H9 (cell line): ENCODE data around the gene ATRIP. TPM values are rescaled to one million over a fixed set of nuclear protein-coding genes. Genes with fewer than 3 reads are reported as not detected.

Experiments used
- DNase-seq: peaks from one replicate; pipeline ENCODE4 v3.0.0-alpha.2; 2017
- H2AFZ ChIP-seq: one replicate; pipeline ENCODE4 v1.6.1; 2013; ENCODE audit warnings: mild to moderate bottlenecking, low read length, control low read depth, moderate library complexity
- H2AK5ac ChIP-seq: 2 replicates; pipeline ENCODE4 v1.6.1; 2013; ENCODE audit warnings: low read length, control low read depth, mixed read lengths; ENCODE audit not compliant: insufficient read length
- H2BK120ac ChIP-seq: one replicate; pipeline ENCODE4 v1.6.1; 2013; ENCODE audit warnings: low read depth, mild to moderate bottlenecking, low read length, control low read depth, inconsistent platforms; ENCODE audit not compliant: poor library complexity, severe bottlenecking
- H2BK12ac ChIP-seq: 2 replicates; pipeline ENCODE4 v1.6.1; 2013; ENCODE audit warnings: low read length, control low read depth, mixed read lengths, low read depth; ENCODE audit not compliant: insufficient read length
- H2BK15ac ChIP-seq: 2 replicates; pipeline ENCODE4 v1.6.1; 2013; ENCODE audit warnings: low read depth, low read length, control low read depth
- H2BK20ac ChIP-seq: one replicate; pipeline ENCODE4 v1.6.1; 2013; ENCODE audit warnings: low read depth, mild to moderate bottlenecking, low read length, control low read depth, inconsistent platforms; ENCODE audit not compliant: poor library complexity, severe bottlenecking
- H2BK5ac ChIP-seq: 2 replicates; pipeline ENCODE4 v1.6.1; 2013; ENCODE audit warnings: low read length, control low read depth, mixed read lengths; ENCODE audit not compliant: insufficient read length
- H3K14ac ChIP-seq: 2 replicates; pipeline ENCODE4 v1.6.1; 2013; ENCODE audit warnings: low read length, control low read depth; ENCODE audit not compliant: insufficient read depth
- H3K18ac ChIP-seq: 2 replicates; pipeline ENCODE4 v1.6.1; 2013; ENCODE audit warnings: low read depth, mild to moderate bottlenecking, mixed read lengths, low read length, control low read depth; ENCODE audit not compliant: insufficient read length
- H3K23ac ChIP-seq: 2 replicates; pipeline ENCODE4 v1.6.1; 2013; ENCODE audit warnings: low read length, control low read depth, mixed read lengths, low read depth; ENCODE audit not compliant: insufficient read length
- H3K23me2 ChIP-seq: 2 replicates; pipeline ENCODE4 v1.6.1; 2013; ENCODE audit warnings: low read depth, mild to moderate bottlenecking, mixed read lengths, low read length, control low read depth; ENCODE audit not compliant: insufficient read length, poor library complexity, severe bottlenecking
- H3K27ac ChIP-seq: 2 replicates; pipeline ENCODE4 v1.5.1; 2013; ENCODE audit warnings: low read length, control low read depth, mixed read lengths, low read depth; ENCODE audit not compliant: insufficient read length
- H3K27me3 ChIP-seq: 2 replicates; pipeline ENCODE4 v1.6.1; 2013; ENCODE audit warnings: low read length, control low read depth, inconsistent platforms; ENCODE audit not compliant: insufficient read depth
- H3K4ac ChIP-seq: 2 replicates; pipeline ENCODE4 v1.6.1; 2013; ENCODE audit warnings: low read depth, mild to moderate bottlenecking, control low read depth, inconsistent platforms, low read length, moderate library complexity
- H3K4me1 ChIP-seq: 2 replicates; pipeline ENCODE4 v1.6.1; 2013; ENCODE audit warnings: low read length, control low read depth, inconsistent platforms; ENCODE audit not compliant: insufficient read depth
- H3K4me2 ChIP-seq: 2 replicates; pipeline ENCODE4 v1.6.1; 2013; ENCODE audit warnings: low read length, control low read depth, mixed read lengths; ENCODE audit not compliant: insufficient read length, insufficient read depth
- H3K56ac ChIP-seq: 2 replicates; pipeline ENCODE4 v1.6.1; 2013; ENCODE audit warnings: low read depth, mild to moderate bottlenecking, mixed read lengths, low read length, control low read depth; ENCODE audit not compliant: insufficient read length
- H3K79me1 ChIP-seq: 2 replicates; pipeline ENCODE4 v1.6.1; 2013; ENCODE audit warnings: low read depth, mild to moderate bottlenecking, moderate library complexity, low read length, control low read depth, inconsistent platforms; ENCODE audit not compliant: insufficient read depth, poor library complexity, severe bottlenecking
- H3K79me2 ChIP-seq: 2 replicates; pipeline ENCODE4 v1.6.1; 2013; ENCODE audit warnings: low read length, control low read depth, inconsistent platforms; ENCODE audit not compliant: insufficient read depth
- H3K9ac ChIP-seq: 2 replicates; pipeline ENCODE4 v1.6.1; 2013; ENCODE audit warnings: low read length, control low read depth, mixed read lengths; ENCODE audit not compliant: insufficient read length; ENCODE audit errors: extremely low read depth
- H3K9me3 ChIP-seq: one replicate; pipeline ENCODE4 v1.6.1; 2013; ENCODE audit warnings: low read depth, low read length, inconsistent platforms; ENCODE audit not compliant: control insufficient read depth
- H3T11ph ChIP-seq: one replicate; pipeline ENCODE4 v1.6.1; 2013; ENCODE audit warnings: mild to moderate bottlenecking, low read length, control low read depth, inconsistent platforms
- H4K20me1 ChIP-seq: one replicate; pipeline ENCODE4 v1.6.1; 2013; ENCODE audit not compliant: control insufficient read depth, insufficient read length, insufficient read depth
- H4K5ac ChIP-seq: 2 replicates; pipeline ENCODE4 v1.6.1; 2013; ENCODE audit warnings: low read depth, mild to moderate bottlenecking, mixed read lengths, low read length, control low read depth; ENCODE audit not compliant: insufficient read length
- H4K8ac ChIP-seq: replicated peaks from 2 replicates; pipeline ENCODE4 v1.6.1; 2013; ENCODE audit warnings: low read length, control low read depth, mixed read lengths, low read depth; ENCODE audit not compliant: insufficient read length
- H4K91ac ChIP-seq: 2 replicates; pipeline ENCODE4 v1.6.1; 2013; ENCODE audit warnings: low read depth, mild to moderate bottlenecking, moderate library complexity, mixed read lengths, low read length, control low read depth; ENCODE audit not compliant: insufficient read length
- H3K27ac Mint-ChIP-seq, 3 experiments: 2 replicates in 2 of 3; 3 replicates in 1 of 3; pipeline ENCODE4 v1.8.0; 2020 to 2021; ENCODE audit warnings: mixed read lengths in 3 of 3, mild to moderate bottlenecking in 1 of 3, moderate library complexity in 1 of 3
- H3K27me3 Mint-ChIP-seq: 2 replicates; pipeline ENCODE4 v1.8.0; 2021; ENCODE audit warnings: low read depth, mild to moderate bottlenecking, moderate library complexity, mixed read lengths
- H3K36me3 Mint-ChIP-seq, 3 experiments: 2 replicates in 2 of 3; 3 replicates in 1 of 3; pipeline ENCODE4 v1.8.0; 2020 to 2021; ENCODE audit warnings: low read depth in 3 of 3, mixed read lengths in 3 of 3; ENCODE audit not compliant: insufficient read depth in 1 of 3
- H3K4me1 Mint-ChIP-seq, 2 experiments: 2 replicates each; pipeline ENCODE4 v1.8.0; 2020; ENCODE audit warnings: mixed read lengths in 2 of 2
- H3K4me3 Mint-ChIP-seq, 2 experiments: 2 replicates in 1 of 2; 3 replicates in 1 of 2; pipeline ENCODE4 v1.8.0; 2020 to 2021; ENCODE audit warnings: mild to moderate bottlenecking in 2 of 2, mixed read lengths in 2 of 2, moderate library complexity in 1 of 2
- H3K9me3 Mint-ChIP-seq, 2 experiments: 2 replicates in 1 of 2; 3 replicates in 1 of 2; pipeline ENCODE4 v1.8.0; 2020; ENCODE audit warnings: mild to moderate bottlenecking in 2 of 2, mixed read lengths in 2 of 2, moderate library complexity in 1 of 2
- whole genome bisulfite sequencing: extraction: QIAGEN DNeasy Blood & Tissue Kit; methylation state at CpG from one replicate; pipeline ENCODE4 v1.1.7; 2013; ENCODE audit warnings: missing lambda C conversion rate, low lambda C conversion rate, mixed read lengths; ENCODE audit not compliant: insufficient read length; ENCODE audit errors: extremely low coverage; 5-methylcytosine and 5-hydroxymethylcytosine counted together
- total RNA-seq: library from RNA; stranded (reverse); gene quantifications from 2 replicates; pipeline ENCODE4 v1.2.1, GENCODE V29; 2021
- TF ChIP-seq, protein P1 (sequence below): fragments of 200-600 bp; sonication (generic); conservative IDR thresholded peaks from 3 replicates; pipeline ENCODE4 v1.8.0; 2021; ENCODE audit warnings: antibody characterized with exemption, mild to moderate bottlenecking

The ATRIP gene
- total RNA-seq, 1 experiment from 2014 or later = 16.3 TPM

DNA sequence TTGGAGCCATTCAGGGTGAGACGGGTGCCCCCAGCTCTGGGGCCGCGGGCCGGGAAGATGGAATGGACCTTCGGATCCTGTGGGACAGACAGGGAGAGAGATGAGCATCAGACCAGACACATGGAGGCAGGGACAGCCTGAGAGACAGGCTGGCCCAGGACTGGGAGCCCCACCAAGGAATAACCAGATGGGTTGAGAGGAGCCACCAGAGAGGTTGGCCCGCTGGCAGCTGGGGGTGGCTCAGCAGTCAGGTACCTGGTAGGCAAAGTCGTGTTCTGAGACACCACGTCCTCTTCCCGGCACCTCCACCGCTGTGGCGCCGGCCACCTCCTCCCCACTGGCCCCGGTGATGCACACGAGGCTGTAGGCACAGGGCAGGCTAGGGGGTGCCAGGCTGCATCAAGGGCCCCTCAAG is 30.4 kb upstream of the ATRIP start:
- H4K5ac ChIP-seq = no peak overlapping the region

More for the DNA sequence above, 30.4 kb upstream of the ATRIP start:
- no peak overlapping the region for H3K4me3 Mint-ChIP-seq
- Histone ChIP-seq H3T11ph (no peak overlapping the region), H2BK12ac (no peak overlapping the region), H3K4me2 (no peak overlapping the region), H2BK15ac (no peak overlapping the region), H3K23me2 (no peaks in the 10 kb centered on the region), H3K18ac (no peak overlapping the region), H3K9me3 (no peaks in the 10 kb centered on the region), H3K27me3 (no peaks in the 10 kb centered on the region), H2BK20ac (no peak overlapping the region), H3K4me1 (no peaks in the 10 kb centered on the region), H3K4ac (no peak overlapping the region), H3K79me1 (no peaks in the 10 kb centered on the region), H3K14ac (no peak overlapping the region), H3K79me2 (no peaks in the 10 kb centered on the region), H2BK5ac (no peak overlapping the region), H4K91ac (no peak overlapping the region), H3K9ac (no peak overlapping the region), H4K8ac (no peak overlapping the region), H2AFZ (no peak overlapping the region), H4K20me1 (no peaks in the 10 kb centered on the region), H2AK5ac (no peak overlapping the region), H2BK120ac (no peak overlapping the region), H3K56ac (no peak overlapping the region), H3K27ac (no peak overlapping the region), H3K23ac (no peak overlapping the region)
- H3K9me3 Mint-ChIP-seq = no peaks in the 10 kb centered on the region
- no peak overlapping the region for H3K27ac Mint-ChIP-seq
- no peaks in the 10 kb centered on the region for H3K27me3 Mint-ChIP-seq
- H3K4me1 Mint-ChIP-seq = no peaks in the 10 kb centered on the region
- TF ChIP-seq, protein P1, sequence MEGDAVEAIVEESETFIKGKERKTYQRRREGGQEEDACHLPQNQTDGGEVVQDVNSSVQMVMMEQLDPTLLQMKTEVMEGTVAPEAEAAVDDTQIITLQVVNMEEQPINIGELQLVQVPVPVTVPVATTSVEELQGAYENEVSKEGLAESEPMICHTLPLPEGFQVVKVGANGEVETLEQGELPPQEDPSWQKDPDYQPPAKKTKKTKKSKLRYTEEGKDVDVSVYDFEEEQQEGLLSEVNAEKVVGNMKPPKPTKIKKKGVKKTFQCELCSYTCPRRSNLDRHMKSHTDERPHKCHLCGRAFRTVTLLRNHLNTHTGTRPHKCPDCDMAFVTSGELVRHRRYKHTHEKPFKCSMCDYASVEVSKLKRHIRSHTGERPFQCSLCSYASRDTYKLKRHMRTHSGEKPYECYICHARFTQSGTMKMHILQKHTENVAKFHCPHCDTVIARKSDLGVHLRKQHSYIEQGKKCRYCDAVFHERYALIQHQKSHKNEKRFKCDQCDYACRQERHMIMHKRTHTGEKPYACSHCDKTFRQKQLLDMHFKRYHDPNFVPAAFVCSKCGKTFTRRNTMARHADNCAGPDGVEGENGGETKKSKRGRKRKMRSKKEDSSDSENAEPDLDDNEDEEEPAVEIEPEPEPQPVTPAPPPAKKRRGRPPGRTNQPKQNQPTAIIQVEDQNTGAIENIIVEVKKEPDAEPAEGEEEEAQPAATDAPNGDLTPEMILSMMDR = no peak
- peaks cover 49 to 95% (median 89%) of the 10 kb centered on the region in 3 experiments for H3K36me3 Mint-ChIP-seq
- no CpG with 5 or more reads among the region's 14 CpGs for WGBS
- DNase-seq = no peak
